SJCRH30 (cell line): ENCODE results near the gene C3orf18. TPM values are rescaled to one million over a fixed set of nuclear protein-coding genes. Genes with fewer than 3 reads are reported as not detected.
A peak's percentile ranks its signal among the peaks of the same experiment; 100 is the strongest.

Experiments
- DNase-seq, 2 experiments: peaks; one replicate each; pipeline ENCODE4 v3.0.0-alpha.2; 2015 to 2020
- H3K27ac ChIP-seq: fragments of 250-450 bp; sonication (Bioruptor Pico); 2 replicates; pipeline ENCODE4 v1.5.1; 2020; ENCODE audit warnings: mild to moderate bottlenecking, moderate library complexity
- H3K27me3 ChIP-seq: fragments of 250-450 bp; sonication (Bioruptor Pico); 2 replicates; pipeline ENCODE4 v1.5.1; 2020; ENCODE audit warnings: mild to moderate bottlenecking, moderate library complexity
- H3K36me3 ChIP-seq: fragments of 250-450 bp; sonication (Bioruptor Pico); 2 replicates; pipeline ENCODE4 v1.5.1; 2020; ENCODE audit warnings: mild to moderate bottlenecking, moderate library complexity
- H3K4me1 ChIP-seq: fragments of 250-450 bp; sonication (Bioruptor Pico); 2 replicates; pipeline ENCODE4 v1.5.1; 2020; ENCODE audit warnings: mild to moderate bottlenecking, moderate library complexity
- H3K4me3 ChIP-seq: fragments of 250-450 bp; sonication (Bioruptor Pico); 2 replicates; pipeline ENCODE4 v1.5.1; 2020; ENCODE audit warnings: mild to moderate bottlenecking, moderate library complexity
- H3K9me3 ChIP-seq: fragments of 250-450 bp; sonication (Bioruptor Pico); replicated peaks from 2 replicates; pipeline ENCODE4 v1.5.1; 2020; ENCODE audit warnings: mild to moderate bottlenecking, moderate library complexity
- total RNA-seq: library from RNA; depleted of rRNA; stranded (reverse); fragments of >200 nt; shearing (Covaris generic); gene quantifications from 2 replicates; pipeline ENCODE4 v1.2.3, GENCODE V29; 2014; rRNA removed

C3orf18 gene
- 1.1 and 2.4 TPM in 2 replicates for total RNA-seq

GRCh38 chr3:50567386-50568167 lies at the start of gene C3orf18:
Gene C3orf18 (minus strand): TSS chr3:50567747. CDS start chr3:50565699, 2,048 bp downstream.
- peak within 1 kb of the TSS; percentile 54 for H3K4me3 ChIP-seq
- peak; percentile 81 to 82 for DNase-seq
- no peak within 1 kb of the TSS for H3K27ac ChIP-seq
- H3K9me3 ChIP-seq, result no peaks in the 10 kb centered on the region
- H3K36me3 ChIP-seq, result no peaks in the 10 kb centered on the region
- H3K27me3 ChIP-seq, result no peaks in the 10 kb centered on the region
- H3K4me1 ChIP-seq, result 0 out of 2 replicates have a peak, but pooled peaks cover 3% of the 10 kb centered on the region

GRCh38 chr3:50616770-50617095 lies 49.2 kb upstream of the C3orf18 start:
- H3K27me3 ChIP-seq, result no peaks in the 10 kb centered on the region

GRCh38 chr3:50616003-50616769 lies 48.6 kb upstream of the C3orf18 start:
- H3K4me3 ChIP-seq, result peak overlapping the region; percentile 75
- peak; percentile 74 to 86 for DNase-seq
- H3K4me1 ChIP-seq, result peaks cover 3% of the 10 kb centered on the region
- no peaks in the 10 kb centered on the region for H3K27me3 ChIP-seq
- no peaks in the 10 kb centered on the region for H3K36me3 ChIP-seq
- H3K27ac ChIP-seq, result no peak overlapping the region
- no peaks in the 10 kb centered on the region for H3K9me3 ChIP-seq

More at GRCh38 chr3:50616770-50617095, 49.2 kb upstream of the C3orf18 start:
- peaks cover 3% of the 10 kb centered on the region for H3K4me1 ChIP-seq
- H3K27ac ChIP-seq, result no peak overlapping the region
- no peaks in the 10 kb centered on the region for H3K9me3 ChIP-seq
- peak overlapping the region; percentile 75 for H3K4me3 ChIP-seq
- peak; percentile 87 to 92 for DNase-seq
- H3K36me3 ChIP-seq, result no peaks in the 10 kb centered on the region

GRCh38 chr3:50615190-50615589 lies 47.6 kb upstream of the C3orf18 start:
- no peak overlapping the region for H3K4me3 ChIP-seq
- H3K36me3 ChIP-seq, result no peaks in the 10 kb centered on the region
- peaks cover 3% of the 10 kb centered on the region for H3K4me1 ChIP-seq
- H3K9me3 ChIP-seq, result no peaks in the 10 kb centered on the region
- no peak overlapping the region for H3K27ac ChIP-seq
- no peak for DNase-seq
- H3K27me3 ChIP-seq, result no peaks in the 10 kb centered on the region

GRCh38 chr3:50612970-50613846 lies 45.7 kb upstream of the C3orf18 start:
- Histone ChIP-seq H3K27ac (no peak overlapping the region), H3K4me3 (peak overlapping the region; percentile 69; the same call in 1 of the 2 replicates), H3K4me1 (peaks cover 3% of the 10 kb centered on the region), H3K9me3 (no peaks in the 10 kb centered on the region), H3K27me3 (no peaks in the 10 kb centered on the region), H3K36me3 (no peaks in the 10 kb centered on the region)
- DNase-seq, result no peak

- peak overlapping the region; percentile 66; the same call in 1 of the 2 replicates for H3K27ac ChIP-seq
- peaks cover 3% of the 10 kb centered on the region for H3K4me1 ChIP-seq
- no peaks in the 10 kb centered on the region; the same call in 1 of the 2 replicates for H3K36me3 ChIP-seq
- H3K27me3 ChIP-seq, result no peaks in the 10 kb centered on the region
- no peaks in the 10 kb centered on the region for H3K9me3 ChIP-seq
- peak in 1 of 2 experiments; percentile 28 for DNase-seq
- peak overlapping the region; percentile 69 for H3K4me3 ChIP-seq
These were observed 44.8 kb upstream of the C3orf18 start for GRCh38 chr3:50612234-50612882.

- H3K36me3 ChIP-seq, result peaks cover 3% of the 10 kb centered on the region
- H3K9me3 ChIP-seq, result no peaks in the 10 kb centered on the region
- peak; percentile 96 to 97 for DNase-seq
- peak within 1 kb of the TSS; percentile 69 for H3K4me3 ChIP-seq
- H3K27me3 ChIP-seq, result no peaks in the 10 kb centered on the region
- peak within 1 kb of the TSS; percentile 66 for H3K27ac ChIP-seq
- peaks cover 3% of the 10 kb centered on the region for H3K4me1 ChIP-seq
These were observed 44.1 kb upstream of the C3orf18 start, which contains the start of gene CISH for GRCh38 chr3:50611464-50612233. Gene CISH (minus strand): TSS chr3:50611774. CDS start chr3:50611650, 124 bp downstream.

DNA sequence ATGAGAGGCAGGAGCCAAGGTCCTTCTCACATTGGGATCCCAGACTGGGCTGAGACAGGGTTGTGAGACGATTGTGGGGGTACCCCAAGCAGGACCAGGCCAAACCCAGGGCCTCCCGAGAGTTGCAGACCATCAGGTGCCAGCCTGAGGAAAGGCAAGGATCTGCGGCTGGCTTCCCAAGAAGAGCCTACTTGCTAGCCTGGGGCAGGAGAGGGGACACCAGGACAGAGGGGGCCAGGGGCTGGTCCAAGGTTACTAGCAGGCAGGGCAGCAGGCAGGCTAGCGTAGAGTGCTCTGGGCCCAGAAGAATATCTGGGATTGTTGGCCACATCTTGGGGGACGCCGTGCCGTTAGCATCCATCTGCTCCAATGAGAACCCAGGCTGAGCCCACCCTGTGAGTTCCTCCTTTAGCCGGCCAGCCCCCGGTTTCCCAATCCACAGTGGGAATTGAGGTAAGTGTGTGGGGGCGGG lies 43.5 kb upstream of the C3orf18 start:
- Histone ChIP-seq H3K27me3 (no peaks in the 10 kb centered on the region), H3K9me3 (no peaks in the 10 kb centered on the region), H3K4me1 (peaks cover under 1% of the 10 kb centered on the region), H3K36me3 (peaks cover 3% of the 10 kb centered on the region), H3K4me3 (peak overlapping the region; percentile 69), H3K27ac (peak overlapping the region; percentile 66)
- peak in 1 of 2 experiments; percentile 19 for DNase-seq

DNA sequence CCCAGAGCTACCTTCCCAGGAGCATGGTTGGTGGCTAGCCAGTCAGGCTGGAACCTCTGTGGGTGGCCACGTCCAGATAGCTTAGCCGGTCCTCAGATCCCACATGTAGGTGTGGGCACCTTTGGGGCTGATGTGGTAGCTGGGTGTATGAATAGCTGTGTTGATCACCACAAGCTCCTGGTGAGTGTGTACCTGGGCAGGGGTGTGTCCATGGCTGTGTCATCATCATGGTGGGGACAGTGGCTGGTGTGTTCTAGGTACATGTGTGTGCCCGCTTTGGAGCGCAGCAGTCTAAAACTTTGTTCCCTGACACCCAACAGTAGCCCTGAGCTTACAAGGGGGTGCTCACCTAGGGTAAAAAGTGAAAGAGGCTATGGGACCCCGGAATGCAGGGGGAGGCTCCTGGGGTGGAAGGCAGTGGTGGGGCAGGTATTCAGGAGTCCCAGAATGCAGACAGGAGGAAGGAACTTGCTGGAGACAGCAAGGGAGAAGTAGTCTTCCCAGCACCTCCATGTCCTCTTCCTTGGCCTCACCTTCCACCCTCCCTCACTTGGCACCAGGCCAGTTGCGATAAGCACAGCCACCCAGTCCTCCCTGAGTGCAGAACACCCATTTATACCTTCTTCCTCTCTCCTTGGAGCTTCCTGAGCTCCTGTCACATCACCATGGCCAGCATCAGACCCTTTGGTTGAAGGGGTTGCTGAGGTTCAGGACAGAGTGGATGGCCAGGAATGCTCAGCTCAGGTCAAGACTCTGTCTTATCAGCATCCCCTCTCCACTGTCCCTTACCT lies 42.8 kb upstream of the C3orf18 start:
- no peaks in the 10 kb centered on the region for H3K27me3 ChIP-seq
- H3K4me1 ChIP-seq, result no peaks in the 10 kb centered on the region; the same call in 1 of the 2 replicates
- no peak overlapping the region for H3K27ac ChIP-seq
- no peaks in the 10 kb centered on the region for H3K9me3 ChIP-seq
- H3K4me3 ChIP-seq, result peak overlapping the region; percentile 69
- H3K36me3 ChIP-seq, result peaks cover 5% of the 10 kb centered on the region
- peak in 1 of 2 experiments; percentile 35 for DNase-seq

DNA sequence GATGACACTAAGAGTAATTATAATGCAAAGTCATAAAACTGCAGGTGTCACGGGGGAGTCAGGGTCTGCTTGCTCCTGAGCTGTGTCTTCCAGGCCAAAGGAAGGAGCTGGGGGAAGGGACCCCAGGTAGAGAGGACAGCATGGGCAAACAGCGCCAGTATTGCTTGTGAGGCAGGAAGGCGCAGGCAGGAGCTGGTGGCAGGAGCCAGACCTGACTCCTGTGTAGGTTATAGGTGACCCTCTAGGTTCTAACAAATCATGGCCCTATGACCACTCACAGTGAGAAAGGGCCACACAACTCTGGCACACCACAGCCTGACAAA lies 42.2 kb upstream of the C3orf18 start:
- no peak for DNase-seq
- peaks cover 5% of the 10 kb centered on the region for H3K36me3 ChIP-seq
- no peaks in the 10 kb centered on the region; the same call in 1 of the 2 replicates for H3K4me1 ChIP-seq

GRCh38 chr3:50609071-50609762 lies 41.7 kb upstream of the C3orf18 start:
- Histone ChIP-seq H3K9me3 (no peaks in the 10 kb centered on the region), H3K36me3 (peaks cover 5% of the 10 kb centered on the region), H3K27ac (no peak overlapping the region), H3K27me3 (no peaks in the 10 kb centered on the region), H3K4me3 (no peak overlapping the region), H3K4me1 (no peaks in the 10 kb centered on the region; the same call in 1 of the 2 replicates)
- DNase-seq, result no peak

More for the DNA sequence above, 42.2 kb upstream of the C3orf18 start:
- no peaks in the 10 kb centered on the region for H3K9me3 ChIP-seq
- H3K4me3 ChIP-seq, result no peak overlapping the region
- no peak overlapping the region for H3K27ac ChIP-seq
- H3K27me3 ChIP-seq, result no peaks in the 10 kb centered on the region

GRCh38 chr3:50608278-50608677 lies 40.7 kb upstream of the C3orf18 start:
- Histone ChIP-seq H3K27me3 (no peaks in the 10 kb centered on the region), H3K4me1 (no peaks in the 10 kb centered on the region; the same call in 1 of the 2 replicates), H3K9me3 (no peaks in the 10 kb centered on the region), H3K4me3 (no peak overlapping the region), H3K36me3 (peaks cover 5% of the 10 kb centered on the region), H3K27ac (no peak overlapping the region)
- no peak for DNase-seq
